Measurements from ENCODE around the gene NOS1AP. TPM values are rescaled to one million over a fixed set of nuclear protein-coding genes. Genes with fewer than 3 reads are reported as not detected.

NOS1AP gene
- total and polyA plus RNA-seq, 8 donors, result 2.2 to 6.2 (median 3.3) TPM

DNA sequence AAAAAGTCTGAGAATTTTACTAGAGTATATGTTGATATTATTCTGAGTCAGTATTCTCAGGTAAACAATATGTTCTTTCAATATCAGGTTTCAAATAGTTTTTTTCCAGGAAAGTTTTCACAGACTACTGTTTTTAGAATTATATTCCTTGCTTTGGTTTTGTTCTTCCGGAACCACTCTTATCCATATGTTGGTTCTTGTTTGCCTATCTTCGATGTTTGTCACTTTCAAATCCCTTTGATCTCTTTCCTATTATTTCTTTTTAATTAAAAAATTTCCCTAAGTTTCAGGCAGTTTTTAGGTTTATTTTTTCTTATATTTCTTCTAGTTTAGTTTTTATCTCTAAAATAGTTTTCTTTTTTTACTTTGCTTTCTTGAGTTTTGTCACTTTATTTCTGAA, 20.9 kb downstream of the NOS1AP start:
- TF ChIP-seq, protein P1, sequence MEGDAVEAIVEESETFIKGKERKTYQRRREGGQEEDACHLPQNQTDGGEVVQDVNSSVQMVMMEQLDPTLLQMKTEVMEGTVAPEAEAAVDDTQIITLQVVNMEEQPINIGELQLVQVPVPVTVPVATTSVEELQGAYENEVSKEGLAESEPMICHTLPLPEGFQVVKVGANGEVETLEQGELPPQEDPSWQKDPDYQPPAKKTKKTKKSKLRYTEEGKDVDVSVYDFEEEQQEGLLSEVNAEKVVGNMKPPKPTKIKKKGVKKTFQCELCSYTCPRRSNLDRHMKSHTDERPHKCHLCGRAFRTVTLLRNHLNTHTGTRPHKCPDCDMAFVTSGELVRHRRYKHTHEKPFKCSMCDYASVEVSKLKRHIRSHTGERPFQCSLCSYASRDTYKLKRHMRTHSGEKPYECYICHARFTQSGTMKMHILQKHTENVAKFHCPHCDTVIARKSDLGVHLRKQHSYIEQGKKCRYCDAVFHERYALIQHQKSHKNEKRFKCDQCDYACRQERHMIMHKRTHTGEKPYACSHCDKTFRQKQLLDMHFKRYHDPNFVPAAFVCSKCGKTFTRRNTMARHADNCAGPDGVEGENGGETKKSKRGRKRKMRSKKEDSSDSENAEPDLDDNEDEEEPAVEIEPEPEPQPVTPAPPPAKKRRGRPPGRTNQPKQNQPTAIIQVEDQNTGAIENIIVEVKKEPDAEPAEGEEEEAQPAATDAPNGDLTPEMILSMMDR (IDR thresholded peaks at IDR 0.05), result no peak
- intact Hi-C loops (cut with DNase I), result no loop called here

GRCh38 chr1:162091681-162092524, 22.4 kb downstream of the NOS1AP start:
- Histone ChIP-seq H3K27ac (no peak overlapping the region), H3K36me3 (no peaks in the 10 kb centered on the region), H3K4me1 (no peaks in the 10 kb centered on the region), H3K27me3 (no peaks in the 10 kb centered on the region), H3K4me3 (no peak overlapping the region), H3K9me3 (no peaks in the 10 kb centered on the region)
- no peak for DNase-seq
- ATAC-seq, result peak; percentile 84
- intact Hi-C loops (cut with DNase I), result no loop called here
- TF ChIP-seq, protein P1 (IDR thresholded peaks at IDR 0.05), result no peak

More for the DNA sequence above, 20.9 kb downstream of the NOS1AP start:
- Histone ChIP-seq H3K4me1 (no peaks in the 10 kb centered on the region), H3K27me3 (no peaks in the 10 kb centered on the region), H3K36me3 (no peaks in the 10 kb centered on the region), H3K27ac (no peak overlapping the region), H3K4me3 (no peak overlapping the region), H3K9me3 (no peaks in the 10 kb centered on the region)
- DNase-seq (no peak), ATAC-seq (no peak)

DNA sequence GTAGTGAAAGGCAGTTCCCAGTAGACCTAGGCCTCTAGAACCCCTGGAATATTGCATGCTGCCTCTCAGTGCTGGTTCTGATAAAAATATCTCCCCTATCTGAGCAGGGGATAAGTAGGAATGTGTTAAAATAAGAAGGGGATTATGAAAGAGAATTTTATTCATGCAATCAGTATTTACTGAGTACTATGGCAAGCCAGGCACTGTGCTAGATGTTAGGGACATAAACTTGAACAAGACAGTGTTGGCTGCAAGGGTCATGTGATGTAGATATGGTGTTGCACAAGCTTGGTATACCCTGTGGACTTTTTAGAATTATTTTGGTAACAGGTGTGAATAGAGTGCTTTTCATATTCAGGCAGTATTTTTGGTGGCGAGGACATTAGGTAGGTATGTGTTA, 23.6 kb downstream of the NOS1AP start:
- TF ChIP-seq, protein P1 (IDR thresholded peaks at IDR 0.05), result no peak
- no peaks in the 10 kb centered on the region for H3K27me3 ChIP-seq
- no peaks in the 10 kb centered on the region for H3K4me1 ChIP-seq
- DNase-seq (no peak), ATAC-seq (no peak)
- H3K4me3 ChIP-seq, result no peak overlapping the region
- no peaks in the 10 kb centered on the region for H3K36me3 ChIP-seq
- intact Hi-C loops (cut with DNase I), result no loop called here
- no peaks in the 10 kb centered on the region for H3K9me3 ChIP-seq
- no peak overlapping the region for H3K27ac ChIP-seq

DNA sequence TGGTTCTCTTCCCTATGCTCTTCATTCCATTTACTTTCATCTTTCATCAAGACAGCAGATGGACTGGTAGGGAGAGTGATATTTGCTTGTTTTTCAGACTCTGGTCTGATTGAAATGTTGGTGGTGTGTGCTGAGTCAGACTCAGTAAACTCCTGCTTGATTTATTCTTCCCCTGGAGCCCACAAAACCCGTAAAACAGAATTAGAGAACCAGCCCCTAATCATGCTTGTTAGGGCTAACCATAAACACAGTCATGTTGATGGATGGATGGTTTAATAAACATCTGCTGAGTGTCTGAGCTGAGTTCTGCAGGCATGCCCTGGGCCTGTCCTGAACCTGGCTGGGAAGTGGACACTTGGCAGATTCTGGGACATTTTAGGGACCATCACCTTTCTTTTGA, 24.8 kb downstream of the NOS1AP start:
- TF ChIP-seq, protein P1 (IDR thresholded peaks at IDR 0.05), result no peak
- Histone ChIP-seq H3K4me3 (no peak overlapping the region), H3K9me3 (no peaks in the 10 kb centered on the region), H3K4me1 (no peaks in the 10 kb centered on the region), H3K27ac (no peak overlapping the region), H3K36me3 (no peaks in the 10 kb centered on the region), H3K27me3 (no peaks in the 10 kb centered on the region)
- ATAC-seq (no peak), DNase-seq (no peak)
- intact Hi-C loops (cut with DNase I), result no loop called here

GRCh38 chr1:162094723-162095122, 25.2 kb downstream of the NOS1AP start:
- Histone ChIP-seq H3K9me3 (no peaks in the 10 kb centered on the region), H3K4me1 (no peaks in the 10 kb centered on the region), H3K36me3 (no peaks in the 10 kb centered on the region), H3K27ac (no peak overlapping the region), H3K27me3 (no peaks in the 10 kb centered on the region), H3K4me3 (no peak overlapping the region)
- ATAC-seq (no peak), DNase-seq (no peak)
- intact Hi-C loops (cut with DNase I), result no loop called here
- TF ChIP-seq, protein P1 (IDR thresholded peaks at IDR 0.05), result no peak
